ENCODE data around the gene SLC29A3.

The SLC29A3 gene

GRCh38 chr10:71280825-71281224 is 38.2 kb upstream of the SLC29A3 start:
- no peaks in the 10 kb centered on the region for H3K79me2 ChIP-seq (ENCODE audit: insufficient read depth, low read length)
- H3F3A ChIP-seq (ENCODE audit: insufficient read depth), result no peaks in the 10 kb centered on the region
- H3K27me3 ChIP-seq (ENCODE audit: low read length), result no peaks in the 10 kb centered on the region
- no peak overlapping the region for H3K9ac ChIP-seq (ENCODE audit: low read length)
- H3K36me3 ChIP-seq (ENCODE audit: low read length), result no peaks in the 10 kb centered on the region
- no peak overlapping the region for H2AFZ ChIP-seq (ENCODE audit: low read depth, low read length, severe bottlenecking)
- no peak overlapping the region for H3K4me3 ChIP-seq (ENCODE audit: insufficient read depth, low read length, poor library complexity, severe bottlenecking)
- TF ChIP-seq EZH2phosphoT487 (conservative IDR thresholded peaks at IDR 0.05; ENCODE audit: low read length) (no peak), CTCF (IDR thresholded peaks at IDR 0.05; ENCODE audit: insufficient read depth, low read length, poor library complexity, severe bottlenecking) (no peak)
- H3K4me2 ChIP-seq (ENCODE audit: low read depth, low read length, poor library complexity, severe bottlenecking), result no peak overlapping the region
- no peaks in the 10 kb centered on the region for H3K9me3 ChIP-seq (ENCODE audit: insufficient read depth, low read length)
- H4K20me1 ChIP-seq (ENCODE audit: low read depth, low read length), result no peaks in the 10 kb centered on the region
- H3K9me2 ChIP-seq (replicated peaks; ENCODE audit: insufficient read depth, low read length), result no peaks in the 10 kb centered on the region
- H3K27ac ChIP-seq (ENCODE audit: low read depth, low read length), result no peak overlapping the region

GRCh38 chr10:71281646-71282322 is 37.3 kb upstream of the SLC29A3 start:
- Histone ChIP-seq H3K27me3 (ENCODE audit: low read length) (no peaks in the 10 kb centered on the region), H3K27ac (ENCODE audit: low read depth, low read length) (no peak overlapping the region), H3K36me3 (ENCODE audit: low read length) (no peaks in the 10 kb centered on the region), H3K9me3 (ENCODE audit: insufficient read depth, low read length) (no peaks in the 10 kb centered on the region), H3K9ac (ENCODE audit: low read length) (no peak overlapping the region), H3F3A (ENCODE audit: insufficient read depth) (no peaks in the 10 kb centered on the region), H2AFZ (ENCODE audit: low read depth, low read length, severe bottlenecking) (no peak overlapping the region), H4K20me1 (ENCODE audit: low read depth, low read length) (no peaks in the 10 kb centered on the region), H3K4me2 (ENCODE audit: low read depth, low read length, poor library complexity, severe bottlenecking) (no peak overlapping the region), H3K9me2 (replicated peaks; ENCODE audit: insufficient read depth, low read length) (no peaks in the 10 kb centered on the region), H3K79me2 (ENCODE audit: insufficient read depth, low read length) (no peaks in the 10 kb centered on the region), H3K4me3 (ENCODE audit: insufficient read depth, low read length, poor library complexity, severe bottlenecking) (no peak overlapping the region)
- TF ChIP-seq CTCF (IDR thresholded peaks at IDR 0.05; ENCODE audit: insufficient read depth, low read length, poor library complexity, severe bottlenecking) (no peak), EZH2phosphoT487 (conservative IDR thresholded peaks at IDR 0.05; ENCODE audit: low read length) (no peak)

GRCh38 chr10:71282323-71282680 is 36.8 kb upstream of the SLC29A3 start:
- Histone ChIP-seq H3K9me2 (replicated peaks; ENCODE audit: insufficient read depth, low read length) (no peaks in the 10 kb centered on the region), H3K36me3 (ENCODE audit: low read length) (no peaks in the 10 kb centered on the region), H3K4me2 (ENCODE audit: low read depth, low read length, poor library complexity, severe bottlenecking) (no peak overlapping the region), H3K79me2 (ENCODE audit: insufficient read depth, low read length) (no peaks in the 10 kb centered on the region), H2AFZ (ENCODE audit: low read depth, low read length, severe bottlenecking) (no peak overlapping the region), H4K20me1 (ENCODE audit: low read depth, low read length) (no peaks in the 10 kb centered on the region), H3F3A (ENCODE audit: insufficient read depth) (no peaks in the 10 kb centered on the region), H3K27me3 (ENCODE audit: low read length) (no peaks in the 10 kb centered on the region), H3K27ac (ENCODE audit: low read depth, low read length) (no peak overlapping the region), H3K4me3 (ENCODE audit: insufficient read depth, low read length, poor library complexity, severe bottlenecking) (no peak overlapping the region), H3K9me3 (ENCODE audit: insufficient read depth, low read length) (no peaks in the 10 kb centered on the region), H3K9ac (ENCODE audit: low read length) (no peak overlapping the region)
- no peak for TF ChIP-seq EZH2phosphoT487 (conservative IDR thresholded peaks at IDR 0.05; ENCODE audit: low read length)
- TF ChIP-seq CTCF (IDR thresholded peaks at IDR 0.05; ENCODE audit: insufficient read depth, low read length, poor library complexity, severe bottlenecking), result no peak
